K562 (cell line): ENCODE data around the gene AK5. TPM values are rescaled to one million over a fixed set of nuclear protein-coding genes. Genes with fewer than 3 reads are reported as not detected.

Experiments
- ZBTB40 ChIP-seq, 2 experiments: fragments of 450-650 bp in 1 of 2; sonication (generic) in 1 of 2; formaldehyde crosslinking in 1 of 2; IDR thresholded peaks; 2 replicates each; pipeline versions ENCODE4 v1.7.1 to v1.9.0; 2016 to 2022; ENCODE audit warnings: inconsistent platforms in 1 of 2, mild to moderate bottlenecking in 1 of 2, missing genetic modification reagents in 1 of 2
- polyA plus RNA-seq, 8 experiments: library from polyadenylated mRNA; depleted of rRNA in 4 of 8; stranded (reverse) in 5 of 8; unstranded in 3 of 8; fragments of >200 nt; fragmentation: Nextera tagmentation in 2 of 8; fragmentation: Illumina TruSeq in 1 of 8; extraction: Ambion mirVana in 2 of 8; extraction: Trizol in 1 of 8; gene quantifications; 2 replicates each; pipeline versions ENCODE4 v1.2.1 to v1.2.3, GENCODE V29; 2011 to 2014; ENCODE audit warnings: inconsistent platforms in 1 of 8, missing spikeins in 1 of 8
- total RNA-seq, 7 experiments: library from RNA; depleted of rRNA in 6 of 7; stranded (reverse); fragments of >200 nt in 6 of 7; fragmentation: Illumina TruSeq in 2 of 7; extraction: Trizol in 2 of 7; gene quantifications; 2 replicates each; pipeline versions ENCODE4 v1.2.1 to v1.2.3, GENCODE V29; 2011 to 2021; ENCODE audit warnings: low replicate concordance in 1 of 7

AK5 gene
- total and polyA plus RNA-seq, 9 of the 15 experiments (the other 6 are each of a cell fraction or from before 2014, with no cell fraction given): 0.06 TPM; not detected in 8

GRCh38 chr1:77582905-77583304 is 301.1 kb downstream of the AK5 start (continued):
- TF ChIP-seq ZBTB40 (IDR thresholded peaks at IDR 0.05) (no peak), ZBTB40 (CRISPR knock-in tag; IDR thresholded peaks at IDR 0.05) (no peak)
